ENCODE measurements around the gene ATP5PB. TPM values are rescaled to one million over a fixed set of nuclear protein-coding genes. Genes with fewer than 3 reads are reported as not detected.

ATP5PB gene
- total and polyA plus RNA-seq, 4 donors, result 110 to 219 (median 125) TPM

Other genes starting within 250 kb of the ATP5PB start
- gene DENND2D, start 248.8 kb upstream of the ATP5PB start, total RNA-seq, result 10 to 100 TPM; 12.3 to 17.7 TPM
- 10 to 100 TPM in 1 of 2 donors, under 1 TPM in 1; 0.77 to 20.3 TPM for gene DENND2D, start 248.8 kb upstream of the ATP5PB start, polyA plus RNA-seq
- gene CHI3L2, start 221.8 kb upstream of the ATP5PB start, total RNA-seq, result 10 to 100 TPM in 1 of 2 donors, 1 to 10 TPM in 1; 7.8 to 12.5 TPM
- gene CHI3L2, start 221.8 kb upstream of the ATP5PB start, polyA plus RNA-seq, result under 1 TPM in 1 of 2 donors, not detected in 1; 0.33 TPM
- gene CHIA, start 158.6 kb upstream of the ATP5PB start, total RNA-seq, result not detected
- under 1 TPM in 1 of 2 donors, not detected in 1; 0.28 TPM for gene CHIA, start 158.6 kb upstream of the ATP5PB start, polyA plus RNA-seq
- gene OVGP1, start 21.7 kb upstream of the ATP5PB start, total RNA-seq, result 1 to 10 TPM; 2.0 to 7.3 TPM
- gene OVGP1, start 21.7 kb upstream of the ATP5PB start, polyA plus RNA-seq, result 1 to 10 TPM in 1 of 2 donors, under 1 TPM in 1; 0.25 to 3.9 TPM
- gene WDR77, start 208 bp upstream of the ATP5PB start, total RNA-seq, result 10 to 100 TPM; 17.1 to 17.4 TPM
- 10 to 100 TPM; 14.5 to 20.1 TPM for gene WDR77, start 208 bp upstream of the ATP5PB start, polyA plus RNA-seq
- gene C1orf162, start 24.5 kb downstream of the ATP5PB start, total RNA-seq, result 10 to 100 TPM; 19.1 to 53.6 TPM
- gene C1orf162, start 24.5 kb downstream of the ATP5PB start, polyA plus RNA-seq, result 10 to 100 TPM; 20.5 to 51.5 TPM
- 10 to 100 TPM in 1 of 2 donors, 1 to 10 TPM in 1; 4.3 to 10.5 TPM for gene ADORA3, start 54.2 kb downstream of the ATP5PB start, total RNA-seq
- gene ADORA3, start 54.2 kb downstream of the ATP5PB start, polyA plus RNA-seq, result 10 to 100 TPM in 1 of 2 donors, 1 to 10 TPM in 1; 3.4 to 13.4 TPM
- gene TMIGD3, start 54.2 kb downstream of the ATP5PB start, total RNA-seq, result 1 to 10 TPM; 4.0 to 6.0 TPM
- gene TMIGD3, start 54.2 kb downstream of the ATP5PB start, polyA plus RNA-seq, result 1 to 10 TPM; 1.3 to 7.3 TPM
- 100 to 1,000 TPM; 125 to 174 TPM for gene RAP1A, start 170.3 kb downstream of the ATP5PB start, total RNA-seq
- 100 to 1,000 TPM; 108 to 318 TPM for gene RAP1A, start 170.3 kb downstream of the ATP5PB start, polyA plus RNA-seq